GM13976 (cell line): ENCODE measurements around the gene PKN3.
A peak's percentile ranks its signal among the peaks of the same experiment; 100 is the strongest.

Experiments
- DNase-seq: peaks from one replicate; pipeline ENCODE4 v3.0.0; 2012; ENCODE audit warnings: low spot score
- CTCF ChIP-seq: IDR thresholded peaks from 2 replicates; pipeline ENCODE4 v1.5.1; 2012; ENCODE audit warnings: borderline replicate concordance, mild to moderate bottlenecking; ENCODE audit not compliant: insufficient read depth; ENCODE audit errors: extremely low read depth, missing control alignments, control extremely low read depth
- in situ Hi-C: fragments of 300-500 bp; cut with MboI; formaldehyde crosslinking; loops from one replicate; pipeline ENCODE4 v1.12.0; 2022; ENCODE audit warnings: low sequenced_read_pairs, mixed read lengths, inconsistent platforms; ENCODE audit not compliant: unreplicated experiment

The PKN3 gene

GRCh38 chr9:128747241-128747640 is 44.9 kb downstream of the PKN3 start:
- no peak for TF ChIP-seq CTCF
- DNase-seq = no peak
- in situ Hi-C loops = no loop called here

GRCh38 chr9:128750926-128751595 is 48.8 kb downstream of the PKN3 start:
- no peak for DNase-seq
- in situ Hi-C loops = no loop called here
- no peak for TF ChIP-seq CTCF

GRCh38 chr9:128753627-128754026 is 51.3 kb downstream of the PKN3 start:
- DNase-seq = no peak
- in situ Hi-C loops = no loop called here
- TF ChIP-seq CTCF = no peak

GRCh38 chr9:128757602-128758001 is 55.3 kb downstream of the PKN3 start:
- DNase-seq = no peak
- in situ Hi-C loops = no loop called here
- TF ChIP-seq CTCF = no peak

GRCh38 chr9:128762671-128763449 is 60.6 kb downstream of the PKN3 start:
- in situ Hi-C loops = no loop called here
- TF ChIP-seq CTCF = no peak
- DNase-seq = no peak

GRCh38 chr9:128764361-128764760 is 62.1 kb downstream of the PKN3 start:
- DNase-seq = no peak
- peak; percentile 5 for TF ChIP-seq CTCF
- in situ Hi-C loops = no loop called here
